Measurements from ENCODE around the gene MAPK1. TPM values are rescaled to one million over a fixed set of nuclear protein-coding genes. Genes with fewer than 3 reads are reported as not detected.
"Not testable (repeated sequence)": the region's sequence is repeated elsewhere in the genome, so short reads cannot be mapped to it uniquely, and the experiment has no call there.

The MAPK1 gene
- total RNA-seq, 1 donor from 2014 or later = 92.9 TPM

DNA sequence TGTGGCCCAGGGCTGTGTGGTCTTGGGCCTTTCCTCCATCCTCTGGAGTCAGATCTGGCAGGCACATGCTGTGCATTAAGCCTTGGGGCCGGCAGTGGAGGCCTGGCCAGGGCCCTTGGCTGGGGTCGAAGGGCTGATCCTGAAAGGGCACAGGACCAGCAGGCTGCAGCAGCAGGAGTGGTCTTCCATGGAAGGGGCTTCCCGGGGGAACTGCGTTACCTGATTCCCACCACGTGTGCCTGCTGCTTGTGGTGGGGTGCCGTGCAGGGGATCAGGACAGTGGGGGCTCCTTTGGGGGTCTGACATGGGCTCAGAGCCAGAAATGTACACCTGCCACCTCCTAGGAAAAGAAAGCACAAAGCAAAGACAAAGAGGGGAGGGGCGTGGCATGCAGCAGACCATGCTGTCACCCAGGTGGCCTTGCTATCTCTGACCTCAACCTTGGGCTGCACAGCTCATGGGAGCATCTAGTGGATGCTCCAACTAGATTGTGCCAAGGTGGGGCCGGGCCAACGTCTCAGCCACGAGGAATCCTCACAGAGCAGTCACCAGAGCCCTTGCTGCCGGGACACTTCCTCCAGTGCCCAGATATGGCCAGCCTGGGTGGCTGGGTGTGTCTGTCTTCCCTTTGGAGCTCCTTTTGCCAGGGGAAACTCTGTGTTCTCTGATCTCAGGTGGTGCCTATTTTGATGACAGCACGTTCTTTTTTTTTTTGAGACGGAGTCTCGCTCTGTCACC is 113.9 kb downstream of the MAPK1 start:
- no peak for TF ChIP-seq CTCF (IDR thresholded peaks at IDR 0.05; ENCODE audit: unreplicated experiment)
- H3K36me3 Mint-ChIP-seq = peaks cover 2% of the 10 kb centered on the region

DNA sequence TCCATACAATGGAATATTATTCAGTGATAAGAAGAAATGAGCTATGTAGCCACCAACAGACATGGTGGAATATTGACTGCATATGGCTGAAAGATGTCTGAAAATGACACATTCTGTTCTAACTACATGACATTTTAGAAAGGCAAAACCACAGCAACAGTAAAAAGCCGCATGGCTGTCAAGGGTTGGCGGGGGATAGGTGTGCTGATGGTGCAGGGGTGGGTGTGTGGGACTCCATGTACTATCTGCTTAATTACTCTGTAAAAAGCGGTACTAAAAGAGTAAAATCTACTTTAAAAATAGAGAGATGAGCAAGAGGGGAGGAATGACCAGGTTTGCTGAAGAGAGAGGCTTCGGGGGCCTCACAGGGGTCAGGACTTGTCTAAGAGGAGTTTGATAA is 115.2 kb downstream of the MAPK1 start:
- no peaks in the 10 kb centered on the region for H3K27me3 Mint-ChIP-seq (ENCODE audit: low read depth)
- H3K9me3 Mint-ChIP-seq = peaks cover 3% of the 10 kb centered on the region
- H3K36me3 Mint-ChIP-seq = peaks cover 2% of the 10 kb centered on the region
- DNase-seq (ENCODE audit: low spot score in 2 of 2, unreplicated experiment in 2 of 2) = no peak
- H3K27ac Mint-ChIP-seq = no peak overlapping the region
- H3K4me1 Mint-ChIP-seq = peaks cover 21% of the 10 kb centered on the region
- no peak overlapping the region for H3K4me3 Mint-ChIP-seq
- TF ChIP-seq CTCF (IDR thresholded peaks at IDR 0.05; ENCODE audit: unreplicated experiment) = no peak

More for the DNA sequence above, 113.9 kb downstream of the MAPK1 start:
- Mint-ChIP-seq H3K27ac (no peak overlapping the region), H3K27me3 (ENCODE audit: low read depth) (no peaks in the 10 kb centered on the region), H3K4me1 (peaks cover 21% of the 10 kb centered on the region), H3K4me3 (no peak overlapping the region), H3K9me3 (peaks cover 3% of the 10 kb centered on the region)
- no peak for DNase-seq (ENCODE audit: low spot score in 2 of 2, unreplicated experiment in 2 of 2)

DNA sequence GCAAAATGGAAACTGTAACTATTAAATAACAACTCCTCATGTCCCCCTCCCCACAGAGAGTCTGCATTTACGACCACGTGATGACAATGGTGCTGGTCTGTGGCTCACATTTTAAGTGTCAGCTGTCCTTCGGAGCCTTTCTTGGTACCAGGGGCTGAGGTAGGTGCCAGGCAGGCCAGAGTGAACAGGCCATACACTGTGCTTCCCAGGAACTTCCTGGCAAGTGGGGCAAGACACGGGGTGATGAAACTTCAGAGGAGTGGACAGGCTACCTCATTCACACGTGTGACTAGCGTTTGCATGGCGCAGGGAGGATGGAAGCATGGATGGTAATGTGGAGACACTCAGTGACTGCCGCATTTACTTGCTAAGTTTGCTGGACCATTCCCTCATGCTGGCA is 121.5 kb downstream of the MAPK1 start:
- Mint-ChIP-seq H3K4me1 (no peaks in the 10 kb centered on the region), H3K36me3 (no peaks in the 10 kb centered on the region), H3K27ac (no peak overlapping the region), H3K4me3 (no peak overlapping the region), H3K9me3 (no peaks in the 10 kb centered on the region), H3K27me3 (ENCODE audit: low read depth) (peaks cover 3% of the 10 kb centered on the region)
- DNase-seq (ENCODE audit: low spot score in 2 of 2, unreplicated experiment in 2 of 2) = no peak
- no peak for TF ChIP-seq CTCF (IDR thresholded peaks at IDR 0.05; ENCODE audit: unreplicated experiment)

DNA sequence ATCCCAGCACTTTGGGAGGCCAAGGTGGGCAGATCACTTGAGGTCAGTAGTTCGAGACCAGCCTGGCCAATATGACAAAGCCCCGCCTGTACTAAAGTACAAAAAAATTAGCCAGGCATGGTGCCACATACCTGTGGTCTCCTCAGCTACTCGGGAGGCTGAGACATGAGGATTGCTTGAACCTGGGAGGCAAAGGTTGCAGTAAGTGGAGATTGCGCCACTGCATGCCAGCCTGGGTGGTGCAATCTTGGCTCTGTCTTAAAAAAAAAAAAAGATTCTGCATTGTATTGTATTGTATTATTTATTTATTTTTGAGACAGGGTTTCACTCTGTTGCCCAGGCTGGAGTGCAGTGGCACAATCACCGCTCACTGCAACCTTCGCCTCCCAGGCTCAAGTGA is 122.5 kb downstream of the MAPK1 start:
- not testable (repeated sequence) for H3K27me3 Mint-ChIP-seq (ENCODE audit: low read depth); DNase-seq (ENCODE audit: low spot score in 2 of 2, unreplicated experiment in 2 of 2); H3K36me3 Mint-ChIP-seq; H3K27ac Mint-ChIP-seq; H3K4me3 Mint-ChIP-seq; H3K4me1 Mint-ChIP-seq; H3K9me3 Mint-ChIP-seq

- no peak for TF ChIP-seq CTCF (IDR thresholded peaks at IDR 0.05; ENCODE audit: unreplicated experiment)
- H3K27ac Mint-ChIP-seq = no peak overlapping the region
- DNase-seq (ENCODE audit: low spot score in 2 of 2, unreplicated experiment in 2 of 2) = no peak
- no peaks in the 10 kb centered on the region for H3K36me3 Mint-ChIP-seq
- no peaks in the 10 kb centered on the region for H3K4me1 Mint-ChIP-seq
- H3K9me3 Mint-ChIP-seq = no peaks in the 10 kb centered on the region
- no peak overlapping the region for H3K4me3 Mint-ChIP-seq
- H3K27me3 Mint-ChIP-seq (ENCODE audit: low read depth) = peaks cover 22% of the 10 kb centered on the region
Measured at GRCh38 chr22:21741790-21742189, 125.7 kb downstream of the MAPK1 start.

DNA sequence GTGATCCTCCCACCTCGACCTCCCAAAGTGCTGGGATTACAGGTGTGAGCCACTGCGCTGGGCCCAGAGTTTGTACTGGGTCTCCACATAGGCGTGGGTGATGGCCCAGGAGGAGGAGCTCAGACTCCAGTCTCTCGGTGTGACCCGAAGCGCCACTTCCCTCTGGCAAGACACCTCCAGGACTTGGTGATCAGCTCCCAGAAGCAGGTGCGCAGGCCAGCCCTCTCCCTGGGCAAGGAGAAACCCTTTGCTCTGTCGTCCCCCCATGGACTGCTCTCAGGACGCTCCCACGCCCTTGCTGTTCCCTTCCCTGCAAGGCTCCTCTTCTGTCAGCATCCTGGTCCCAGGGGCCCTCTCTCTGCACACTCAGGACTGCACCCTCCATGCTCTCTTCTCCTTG is 126.4 kb downstream of the MAPK1 start:
- Mint-ChIP-seq H3K27ac (no peak overlapping the region), H3K27me3 (ENCODE audit: low read depth) (peaks cover 22% of the 10 kb centered on the region), H3K9me3 (no peaks in the 10 kb centered on the region), H3K4me1 (no peaks in the 10 kb centered on the region), H3K4me3 (no peak overlapping the region), H3K36me3 (no peaks in the 10 kb centered on the region)
- no peak for DNase-seq (ENCODE audit: low spot score in 2 of 2, unreplicated experiment in 2 of 2)
- no peak for TF ChIP-seq CTCF (IDR thresholded peaks at IDR 0.05; ENCODE audit: unreplicated experiment)

Data from mesothelial cell of epicardium (in vitro differentiated cells).